GM19240 (cell line): Measurements from ENCODE around the gene ZEB2.

Source experiments
- DNase-seq: peaks from one replicate; pipeline ENCODE4 v3.0.0; 2011; ENCODE audit warnings: low spot score; ENCODE audit not compliant: insufficient read length

The ZEB2 gene

GRCh38 chr2:144429396-144430112 lies 90.4 kb downstream of the ZEB2 start:
- no peak for DNase-seq

- DNase-seq: no peak
Measured at GRCh38 chr2:144426981-144427479, 92.9 kb downstream of the ZEB2 start.

- no peak for DNase-seq
Measured at GRCh38 chr2:144426355-144426754, 93.6 kb downstream of the ZEB2 start.

- no peak for DNase-seq
Measured at GRCh38 chr2:144424559-144425240, 95.2 kb downstream of the ZEB2 start.

- DNase-seq: no peak
Measured at GRCh38 chr2:144421606-144422510, 98.1 kb downstream of the ZEB2 start.

- DNase-seq: no peak
Measured at GRCh38 chr2:144419218-144419617, 100.7 kb downstream of the ZEB2 start.

GRCh38 chr2:144415386-144415785 lies 104.5 kb downstream of the ZEB2 start:
- no peak for DNase-seq

- no peak for DNase-seq
Measured at GRCh38 chr2:144414324-144414845, 105.5 kb downstream of the ZEB2 start.

GRCh38 chr2:144412709-144413108 lies 107.2 kb downstream of the ZEB2 start:
- no peak for DNase-seq

- no peak for DNase-seq
Measured at GRCh38 chr2:144411473-144411872, 108.4 kb downstream of the ZEB2 start.

GRCh38 chr2:144409241-144409640 lies 110.7 kb downstream of the ZEB2 start:
- no peak for DNase-seq

GRCh38 chr2:144407262-144407661 lies 112.7 kb downstream of the ZEB2 start:
- DNase-seq: no peak

- DNase-seq: no peak
Measured at GRCh38 chr2:144405982-144406788, 113.7 kb downstream of the ZEB2 start.

- no peak for DNase-seq
Measured at GRCh38 chr2:144405321-144405720, 114.6 kb downstream of the ZEB2 start.

- DNase-seq: no peak
Measured at GRCh38 chr2:144404586-144405314, 115.2 kb downstream of the ZEB2 start.

- DNase-seq: no peak
Measured at GRCh38 chr2:144403933-144404332, 116.0 kb downstream of the ZEB2 start.

- no peak for DNase-seq
Measured at GRCh38 chr2:144402251-144402650, 117.7 kb downstream of the ZEB2 start.

- no peak for DNase-seq
Measured at GRCh38 chr2:144401036-144401435, 118.9 kb downstream of the ZEB2 start.

GRCh38 chr2:144396318-144396717 lies 123.6 kb downstream of the ZEB2 start:
- no peak for DNase-seq

GRCh38 chr2:144390424-144391020 lies 129.4 kb downstream of the ZEB2 start:
- no peak for DNase-seq
